GM23338 (cell line): ENCODE measurements around the gene LRRC3B. TPM values are rescaled to one million over a fixed set of nuclear protein-coding genes. Genes with fewer than 3 reads are reported as not detected.

Experiments used
- ATAC-seq: fragments of 200-7000 bp; cut with Tn5 transposase; 3 replicates; pipeline ENCODE4 v1.9.1; 2020
- DNase-seq: peaks from one replicate; pipeline ENCODE4 v3.0.0-alpha.2; 2015; ENCODE audit warnings: low spot score
- H2AFZ ChIP-seq: fragments of 200-600 bp; sonication (generic); 2 replicates; pipeline ENCODE4 v1.8.0; 2016; ENCODE audit warnings: antibody characterized with exemption, mild to moderate bottlenecking, moderate library complexity
- H3F3A ChIP-seq: fragments of 200-600 bp; sonication (generic); replicated peaks from 2 replicates; pipeline ENCODE4 v1.8.0; 2017; ENCODE audit warnings: antibody characterized with exemption, mixed run types, low read depth
- H3K27ac ChIP-seq: fragments of 200-600 bp; sonication (generic); 2 replicates; pipeline ENCODE4 v1.6.1; 2016; ENCODE audit warnings: low read depth
- H3K27me3 ChIP-seq: fragments of 200-600 bp; sonication (generic); 2 replicates; pipeline ENCODE4 v1.8.0; 2016; ENCODE audit warnings: mild to moderate bottlenecking, mixed run types, moderate library complexity; ENCODE audit not compliant: insufficient read depth
- H3K36me3 ChIP-seq: fragments of 200-600 bp; sonication (generic); 2 replicates; pipeline ENCODE4 v1.8.0; 2016; ENCODE audit warnings: mild to moderate bottlenecking; ENCODE audit not compliant: insufficient read depth
- H3K4me1 ChIP-seq: fragments of 200-600 bp; sonication (generic); 2 replicates; pipeline ENCODE4 v1.8.0; 2016; ENCODE audit warnings: mild to moderate bottlenecking, moderate library complexity; ENCODE audit not compliant: insufficient read depth
- H3K4me2 ChIP-seq: fragments of 200-600 bp; sonication (generic); 2 replicates; pipeline ENCODE4 v1.7.1; 2017; ENCODE audit warnings: mixed run types
- H3K4me3 ChIP-seq: fragments of 200-600 bp; sonication (generic); 2 replicates; pipeline ENCODE4 v1.6.1; 2016; ENCODE audit warnings: mixed run types
- H3K79me2 ChIP-seq: fragments of 200-600 bp; sonication (generic); replicated peaks from 2 replicates; pipeline ENCODE4 v1.8.0; 2017; ENCODE audit warnings: mild to moderate bottlenecking; ENCODE audit not compliant: insufficient read depth
- H3K9me2 ChIP-seq: fragments of 200-600 bp; sonication (generic); 2 replicates; pipeline ENCODE4 v1.8.0; 2017; ENCODE audit not compliant: insufficient read depth
- H4K20me1 ChIP-seq: fragments of 200-600 bp; sonication (generic); replicated peaks from 2 replicates; pipeline ENCODE4 v1.8.0; 2017; ENCODE audit warnings: mild to moderate bottlenecking; ENCODE audit not compliant: insufficient read depth
- H3K27ac Mint-ChIP-seq: 2 replicates; pipeline ENCODE4 v1.8.0; 2020; ENCODE audit warnings: inconsistent platforms, mild to moderate bottlenecking, moderate library complexity, mixed read lengths
- H3K27me3 Mint-ChIP-seq: 3 replicates; pipeline ENCODE4 v1.8.0; 2022; ENCODE audit warnings: low read depth, mild to moderate bottlenecking, moderate library complexity, mixed read lengths, inconsistent platforms; ENCODE audit not compliant: insufficient read depth, poor library complexity
- H3K36me3 Mint-ChIP-seq: 3 replicates; pipeline ENCODE4 v1.8.0; 2021; ENCODE audit warnings: low read depth, mild to moderate bottlenecking, inconsistent platforms, moderate library complexity, mixed read lengths
- H3K4me1 Mint-ChIP-seq: 3 replicates; pipeline ENCODE4 v1.8.0; 2020; ENCODE audit warnings: mild to moderate bottlenecking, inconsistent platforms, mixed read lengths
- H3K4me3 Mint-ChIP-seq: 3 replicates; pipeline ENCODE4 v1.8.0; 2021; ENCODE audit warnings: moderate library complexity, mild to moderate bottlenecking, inconsistent platforms, mixed read lengths
- H3K9me3 Mint-ChIP-seq: 3 replicates; pipeline ENCODE4 v1.8.0; 2020; ENCODE audit warnings: moderate library complexity, mild to moderate bottlenecking, inconsistent platforms, mixed read lengths
- CREB1 ChIP-seq: fragments of 250-450 bp; sonication (Bioruptor Pico); IDR thresholded peaks from 2 replicates; pipeline ENCODE4 v1.5.0; 2020; ENCODE audit warnings: low read depth, mild to moderate bottlenecking, moderate library complexity
- EZH2 ChIP-seq: fragments of 200-600 bp; sonication (generic); IDR thresholded peaks from one replicate; pipeline ENCODE4 v1.8.0; 2017; ENCODE audit warnings: antibody characterized with exemption, mild to moderate bottlenecking, low read depth; ENCODE audit not compliant: unreplicated experiment
- EZH2phosphoT487 ChIP-seq: fragments of 200-600 bp; sonication (generic); IDR thresholded peaks from one replicate; pipeline ENCODE4 v1.8.1; 2018; ENCODE audit warnings: antibody characterized with exemption; ENCODE audit not compliant: unreplicated experiment
- JUNB ChIP-seq: IDR thresholded peaks from one replicate; pipeline ENCODE4 v1.6.1; 2016; ENCODE audit warnings: antibody characterized with exemption; ENCODE audit not compliant: unreplicated experiment
- NANOG ChIP-seq: IDR thresholded peaks from 2 replicates; pipeline ENCODE4 v1.6.1; 2016; ENCODE audit warnings: antibody characterized with exemption, borderline replicate concordance
- POLR2AphosphoS5 ChIP-seq: IDR thresholded peaks from 2 replicates; pipeline ENCODE4 v1.6.1; 2016; ENCODE audit warnings: antibody characterized with exemption, low read depth
- STAT1 ChIP-seq: IDR thresholded peaks from one replicate; pipeline ENCODE4 v1.6.1; 2016; ENCODE audit warnings: antibody characterized with exemption; ENCODE audit not compliant: unreplicated experiment
- ZNF114 ChIP-seq: fragments of 250-450 bp; sonication (Bioruptor Pico); IDR thresholded peaks from 2 replicates; pipeline ENCODE4 v1.5.0; 2020; ENCODE audit warnings: mild to moderate bottlenecking, moderate library complexity
- ZNF331 ChIP-seq: fragments of 250-450 bp; sonication (Bioruptor Pico); IDR thresholded peaks from 2 replicates; pipeline ENCODE4 v1.5.0; 2020; ENCODE audit warnings: low read depth, mild to moderate bottlenecking, moderate library complexity
- polyA plus RNA-seq: library from polyadenylated mRNA; unstranded; fragments of >200 nt; fragmentation: Nextera tagmentation; extraction: Ambion mirVana; gene quantifications from 2 replicates; pipeline ENCODE4 v1.2.1, GENCODE V29; 2016
- total RNA-seq: library from RNA; depleted of rRNA; stranded (reverse); fragments of >200 nt; shearing (Covaris generic); gene quantifications from 2 replicates; pipeline ENCODE4 v1.2.3, GENCODE V29; 2014
- TF ChIP-seq, protein P1 (sequence below): IDR thresholded peaks from 2 replicates; pipeline ENCODE4 v1.6.1; 2016; ENCODE audit warnings: antibody characterized with exemption
- TF ChIP-seq, protein P2 (sequence below): fragments of 250-450 bp; sonication (Bioruptor Pico); IDR thresholded peaks from 2 replicates; pipeline ENCODE4 v1.5.0; 2020; ENCODE audit warnings: mild to moderate bottlenecking, moderate library complexity
- TF ChIP-seq, protein P3 (sequence below): IDR thresholded peaks from one replicate; pipeline ENCODE4 v1.6.1; 2018; ENCODE audit warnings: antibody characterized with exemption; ENCODE audit not compliant: unreplicated experiment
- TF ChIP-seq, protein P4 (sequence below), 2 experiments: fragments of 200-600 bp in 1 of 2; sonication (generic) in 1 of 2; conservative IDR thresholded peaks; 2 replicates each; pipeline versions ENCODE4 v1.5.1 to v1.6.1; 2016 to 2017; ENCODE audit warnings: antibody characterized with exemption in 2 of 2, low read depth in 2 of 2, mild to moderate bottlenecking in 2 of 2, moderate library complexity in 1 of 2

LRRC3B gene
- total and polyA plus RNA-seq, 2 experiments from 2014 or later, result 7.1 to 13.2 TPM

DNA sequence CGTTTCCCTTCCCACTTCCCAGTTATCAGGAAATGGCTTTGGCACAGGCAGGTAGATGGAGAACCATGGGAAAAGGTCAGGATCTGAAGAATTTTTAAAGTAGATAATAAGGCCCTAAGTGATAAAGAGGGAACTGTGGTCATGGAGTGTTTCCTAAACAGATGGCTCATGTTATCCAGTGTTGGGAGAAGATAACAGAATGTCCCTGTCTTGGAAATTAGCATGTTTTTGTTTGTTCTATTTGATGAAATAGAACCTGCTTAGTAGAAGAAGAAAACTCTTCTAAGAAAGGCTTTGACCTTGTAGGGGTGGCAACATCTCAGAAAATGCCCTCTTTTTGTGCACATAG, 8.8 kb downstream of the LRRC3B start:
- no peak for ATAC-seq
- Histone ChIP-seq H3F3A (no peaks in the 10 kb centered on the region), H2AFZ (no peak overlapping the region), H3K27ac (no peak overlapping the region), H3K4me2 (no peak overlapping the region), H3K27me3 (peaks cover 67% of the 10 kb centered on the region), H3K4me3 (no peak overlapping the region), H3K4me1 (peaks cover 21% of the 10 kb centered on the region), H3K79me2 (peaks cover 14% of the 10 kb centered on the region; the same call in 1 of the 2 replicates), H3K9me2 (no peaks in the 10 kb centered on the region), H3K36me3 (no peaks in the 10 kb centered on the region), H4K20me1 (peaks cover 15% of the 10 kb centered on the region; the same call in 1 of the 2 replicates)
- Mint-ChIP-seq H3K36me3 (no peaks in the 10 kb centered on the region), H3K4me1 (peaks cover 8% of the 10 kb centered on the region), H3K27me3 (peaks cover 39% of the 10 kb centered on the region), H3K9me3 (no peaks in the 10 kb centered on the region), H3K27ac (no peak overlapping the region), H3K4me3 (no peak overlapping the region)
- DNase-seq, result no peak
- TF ChIP-seq JUNB (no peak), STAT1 (no peak), NANOG (no peak), POLR2AphosphoS5 (no peak), EZH2 (no peak), CREB1 (CRISPR knock-in tag) (no peak), EZH2phosphoT487 (no peak), ZNF331 (CRISPR knock-in tag) (no peak), ZNF114 (CRISPR knock-in tag) (no peak)
- TF ChIP-seq, protein P1, sequence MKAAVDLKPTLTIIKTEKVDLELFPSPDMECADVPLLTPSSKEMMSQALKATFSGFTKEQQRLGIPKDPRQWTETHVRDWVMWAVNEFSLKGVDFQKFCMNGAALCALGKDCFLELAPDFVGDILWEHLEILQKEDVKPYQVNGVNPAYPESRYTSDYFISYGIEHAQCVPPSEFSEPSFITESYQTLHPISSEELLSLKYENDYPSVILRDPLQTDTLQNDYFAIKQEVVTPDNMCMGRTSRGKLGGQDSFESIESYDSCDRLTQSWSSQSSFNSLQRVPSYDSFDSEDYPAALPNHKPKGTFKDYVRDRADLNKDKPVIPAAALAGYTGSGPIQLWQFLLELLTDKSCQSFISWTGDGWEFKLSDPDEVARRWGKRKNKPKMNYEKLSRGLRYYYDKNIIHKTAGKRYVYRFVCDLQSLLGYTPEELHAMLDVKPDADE, result no peak
- TF ChIP-seq, protein P2, sequence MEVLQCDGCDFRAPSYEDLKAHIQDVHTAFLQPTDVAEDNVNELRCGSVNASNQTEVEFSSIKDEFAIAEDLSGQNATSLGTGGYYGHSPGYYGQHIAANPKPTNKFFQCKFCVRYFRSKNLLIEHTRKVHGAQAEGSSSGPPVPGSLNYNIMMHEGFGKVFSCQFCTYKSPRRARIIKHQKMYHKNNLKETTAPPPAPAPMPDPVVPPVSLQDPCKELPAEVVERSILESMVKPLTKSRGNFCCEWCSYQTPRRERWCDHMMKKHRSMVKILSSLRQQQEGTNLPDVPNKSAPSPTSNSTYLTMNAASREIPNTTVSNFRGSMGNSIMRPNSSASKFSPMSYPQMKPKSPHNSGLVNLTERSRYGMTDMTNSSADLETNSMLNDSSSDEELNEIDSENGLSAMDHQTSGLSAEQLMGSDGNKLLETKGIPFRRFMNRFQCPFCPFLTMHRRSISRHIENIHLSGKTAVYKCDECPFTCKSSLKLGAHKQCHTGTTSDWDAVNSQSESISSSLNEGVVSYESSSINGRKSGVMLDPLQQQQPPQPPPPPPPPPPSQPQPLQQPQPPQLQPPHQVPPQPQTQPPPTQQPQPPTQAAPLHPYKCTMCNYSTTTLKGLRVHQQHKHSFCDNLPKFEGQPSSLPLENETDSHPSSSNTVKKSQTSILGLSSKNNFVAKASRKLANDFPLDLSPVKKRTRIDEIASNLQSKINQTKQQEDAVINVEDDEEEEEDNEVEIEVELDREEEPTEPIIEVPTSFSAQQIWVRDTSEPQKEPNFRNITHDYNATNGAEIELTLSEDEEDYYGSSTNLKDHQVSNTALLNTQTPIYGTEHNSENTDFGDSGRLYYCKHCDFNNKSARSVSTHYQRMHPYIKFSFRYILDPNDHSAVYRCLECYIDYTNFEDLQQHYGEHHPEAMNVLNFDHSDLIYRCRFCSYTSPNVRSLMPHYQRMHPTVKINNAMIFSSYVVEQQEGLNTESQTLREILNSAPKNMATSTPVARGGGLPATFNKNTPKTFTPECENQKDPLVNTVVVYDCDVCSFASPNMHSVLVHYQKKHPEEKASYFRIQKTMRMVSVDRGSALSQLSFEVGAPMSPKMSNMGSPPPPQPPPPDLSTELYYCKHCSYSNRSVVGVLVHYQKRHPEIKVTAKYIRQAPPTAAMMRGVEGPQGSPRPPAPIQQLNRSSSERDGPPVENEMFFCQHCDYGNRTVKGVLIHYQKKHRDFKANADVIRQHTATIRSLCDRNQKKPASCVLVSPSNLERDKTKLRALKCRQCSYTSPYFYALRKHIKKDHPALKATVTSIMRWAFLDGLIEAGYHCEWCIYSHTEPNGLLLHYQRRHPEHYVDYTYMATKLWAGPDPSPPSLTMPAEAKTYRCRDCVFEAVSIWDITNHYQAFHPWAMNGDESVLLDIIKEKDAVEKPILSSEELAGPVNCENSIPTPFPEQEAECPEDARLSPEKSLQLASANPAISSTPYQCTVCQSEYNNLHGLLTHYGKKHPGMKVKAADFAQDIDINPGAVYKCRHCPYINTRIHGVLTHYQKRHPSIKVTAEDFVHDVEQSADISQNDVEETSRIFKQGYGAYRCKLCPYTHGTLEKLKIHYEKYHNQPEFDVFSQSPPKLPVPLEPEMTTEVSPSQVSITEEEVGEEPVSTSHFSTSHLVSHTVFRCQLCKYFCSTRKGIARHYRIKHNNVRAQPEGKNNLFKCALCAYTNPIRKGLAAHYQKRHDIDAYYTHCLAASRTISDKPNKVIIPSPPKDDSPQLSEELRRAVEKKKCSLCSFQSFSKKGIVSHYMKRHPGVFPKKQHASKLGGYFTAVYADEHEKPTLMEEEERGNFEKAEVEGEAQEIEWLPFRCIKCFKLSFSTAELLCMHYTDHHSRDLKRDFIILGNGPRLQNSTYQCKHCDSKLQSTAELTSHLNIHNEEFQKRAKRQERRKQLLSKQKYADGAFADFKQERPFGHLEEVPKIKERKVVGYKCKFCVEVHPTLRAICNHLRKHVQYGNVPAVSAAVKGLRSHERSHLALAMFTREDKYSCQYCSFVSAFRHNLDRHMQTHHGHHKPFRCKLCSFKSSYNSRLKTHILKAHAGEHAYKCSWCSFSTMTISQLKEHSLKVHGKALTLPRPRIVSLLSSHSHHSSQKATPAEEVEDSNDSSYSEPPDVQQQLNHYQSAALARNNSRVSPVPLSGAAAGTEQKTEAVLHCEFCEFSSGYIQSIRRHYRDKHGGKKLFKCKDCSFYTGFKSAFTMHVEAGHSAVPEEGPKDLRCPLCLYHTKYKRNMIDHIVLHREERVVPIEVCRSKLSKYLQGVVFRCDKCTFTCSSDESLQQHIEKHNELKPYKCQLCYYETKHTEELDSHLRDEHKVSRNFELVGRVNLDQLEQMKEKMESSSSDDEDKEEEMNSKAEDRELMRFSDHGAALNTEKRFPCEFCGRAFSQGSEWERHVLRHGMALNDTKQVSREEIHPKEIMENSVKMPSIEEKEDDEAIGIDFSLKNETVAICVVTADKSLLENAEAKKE, result no peak
- TF ChIP-seq, protein P3, sequence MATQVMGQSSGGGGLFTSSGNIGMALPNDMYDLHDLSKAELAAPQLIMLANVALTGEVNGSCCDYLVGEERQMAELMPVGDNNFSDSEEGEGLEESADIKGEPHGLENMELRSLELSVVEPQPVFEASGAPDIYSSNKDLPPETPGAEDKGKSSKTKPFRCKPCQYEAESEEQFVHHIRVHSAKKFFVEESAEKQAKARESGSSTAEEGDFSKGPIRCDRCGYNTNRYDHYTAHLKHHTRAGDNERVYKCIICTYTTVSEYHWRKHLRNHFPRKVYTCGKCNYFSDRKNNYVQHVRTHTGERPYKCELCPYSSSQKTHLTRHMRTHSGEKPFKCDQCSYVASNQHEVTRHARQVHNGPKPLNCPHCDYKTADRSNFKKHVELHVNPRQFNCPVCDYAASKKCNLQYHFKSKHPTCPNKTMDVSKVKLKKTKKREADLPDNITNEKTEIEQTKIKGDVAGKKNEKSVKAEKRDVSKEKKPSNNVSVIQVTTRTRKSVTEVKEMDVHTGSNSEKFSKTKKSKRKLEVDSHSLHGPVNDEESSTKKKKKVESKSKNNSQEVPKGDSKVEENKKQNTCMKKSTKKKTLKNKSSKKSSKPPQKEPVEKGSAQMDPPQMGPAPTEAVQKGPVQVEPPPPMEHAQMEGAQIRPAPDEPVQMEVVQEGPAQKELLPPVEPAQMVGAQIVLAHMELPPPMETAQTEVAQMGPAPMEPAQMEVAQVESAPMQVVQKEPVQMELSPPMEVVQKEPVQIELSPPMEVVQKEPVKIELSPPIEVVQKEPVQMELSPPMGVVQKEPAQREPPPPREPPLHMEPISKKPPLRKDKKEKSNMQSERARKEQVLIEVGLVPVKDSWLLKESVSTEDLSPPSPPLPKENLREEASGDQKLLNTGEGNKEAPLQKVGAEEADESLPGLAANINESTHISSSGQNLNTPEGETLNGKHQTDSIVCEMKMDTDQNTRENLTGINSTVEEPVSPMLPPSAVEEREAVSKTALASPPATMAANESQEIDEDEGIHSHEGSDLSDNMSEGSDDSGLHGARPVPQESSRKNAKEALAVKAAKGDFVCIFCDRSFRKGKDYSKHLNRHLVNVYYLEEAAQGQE, result no peak
- TF ChIP-seq, protein P4, sequence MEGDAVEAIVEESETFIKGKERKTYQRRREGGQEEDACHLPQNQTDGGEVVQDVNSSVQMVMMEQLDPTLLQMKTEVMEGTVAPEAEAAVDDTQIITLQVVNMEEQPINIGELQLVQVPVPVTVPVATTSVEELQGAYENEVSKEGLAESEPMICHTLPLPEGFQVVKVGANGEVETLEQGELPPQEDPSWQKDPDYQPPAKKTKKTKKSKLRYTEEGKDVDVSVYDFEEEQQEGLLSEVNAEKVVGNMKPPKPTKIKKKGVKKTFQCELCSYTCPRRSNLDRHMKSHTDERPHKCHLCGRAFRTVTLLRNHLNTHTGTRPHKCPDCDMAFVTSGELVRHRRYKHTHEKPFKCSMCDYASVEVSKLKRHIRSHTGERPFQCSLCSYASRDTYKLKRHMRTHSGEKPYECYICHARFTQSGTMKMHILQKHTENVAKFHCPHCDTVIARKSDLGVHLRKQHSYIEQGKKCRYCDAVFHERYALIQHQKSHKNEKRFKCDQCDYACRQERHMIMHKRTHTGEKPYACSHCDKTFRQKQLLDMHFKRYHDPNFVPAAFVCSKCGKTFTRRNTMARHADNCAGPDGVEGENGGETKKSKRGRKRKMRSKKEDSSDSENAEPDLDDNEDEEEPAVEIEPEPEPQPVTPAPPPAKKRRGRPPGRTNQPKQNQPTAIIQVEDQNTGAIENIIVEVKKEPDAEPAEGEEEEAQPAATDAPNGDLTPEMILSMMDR (conservative IDR thresholded peaks at IDR 0.05; ENCODE audit: low read depth in 2 of 2), result no peak
